Fibroblast of the aortic adventitia (primary cell): Measurements from ENCODE around the gene BCL10. TPM values are rescaled to one million over a fixed set of nuclear protein-coding genes. Genes with fewer than 3 reads are reported as not detected.
"Not testable (repeated sequence)": the region's sequence is repeated elsewhere in the genome, so short reads cannot be mapped to it uniquely, and the experiment has no call there.

Experiments used
- DNase-seq: peaks from one replicate; pipeline ENCODE4 v3.0.0-alpha.2; 2010; ENCODE audit warnings: low read depth
- H3K4me3 ChIP-seq: 2 replicates; pipeline ENCODE4 v1.5.1; 2011; ENCODE audit warnings: low read depth, mild to moderate bottlenecking, control low read depth, low read length, moderate library complexity
- total RNA-seq: library from RNA; depleted of rRNA; stranded (reverse); fragments of >200 nt; gene quantifications from 2 replicates; pipeline ENCODE4 v1.2.3, GENCODE V29; 2012; ENCODE audit warnings: low replicate concordance
- TF ChIP-seq, protein P1 (sequence below): IDR thresholded peaks from 2 replicates; pipeline ENCODE4 v1.5.1; 2011; ENCODE audit warnings: mild to moderate bottlenecking, low read length, control low read depth, inconsistent platforms; ENCODE audit not compliant: insufficient read depth

BCL10 gene
- total RNA-seq, 1 donor: 44.7 TPM

DNA sequence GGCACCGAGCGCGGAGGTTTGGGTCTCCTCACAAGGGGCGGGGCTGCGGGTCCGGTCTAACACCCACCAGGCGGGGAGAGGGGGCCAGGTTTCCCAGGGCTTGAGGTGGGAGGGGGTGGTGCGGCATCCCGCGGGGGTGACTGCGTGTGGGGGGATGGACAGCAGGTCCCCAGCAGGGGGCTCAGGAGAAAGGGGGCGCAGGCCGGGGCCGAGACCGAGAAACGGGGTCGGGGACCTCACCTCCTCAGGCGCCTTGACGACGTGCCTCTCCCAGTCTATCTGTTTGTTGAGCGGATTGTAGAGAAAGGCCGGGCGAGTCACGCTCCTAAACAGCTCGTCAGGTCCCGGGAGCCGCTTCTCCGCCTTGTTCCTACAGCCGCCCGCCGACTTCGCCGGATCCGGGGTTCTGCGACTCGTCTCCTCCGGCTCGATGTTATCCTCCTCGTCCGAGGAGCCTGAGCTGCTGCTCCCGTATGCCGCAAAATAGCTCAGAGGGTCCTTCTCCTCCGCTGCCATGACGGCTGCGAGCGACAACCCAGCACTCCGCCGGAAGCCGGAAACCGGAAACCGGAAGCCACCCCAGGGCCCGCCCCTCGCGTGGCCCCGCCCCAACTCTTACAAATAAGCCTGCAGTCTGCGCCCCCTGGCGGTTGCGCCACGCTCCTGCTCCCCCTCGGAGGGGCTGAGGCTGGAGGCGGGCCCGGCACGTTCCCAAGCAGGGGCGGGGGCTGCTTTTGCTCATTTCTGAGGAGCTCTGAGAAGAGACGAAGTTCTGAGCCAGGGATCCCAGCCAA, 17.1 kb downstream of the BCL10 start, which contains the start of gene C1orf52:
Gene C1orf52 (minus strand): TSS at position 545 of the 794 bp plus-strand sequence. CDS start 29 bp downstream, at position 516.
- peak; percentile 89 for DNase-seq

DNA sequence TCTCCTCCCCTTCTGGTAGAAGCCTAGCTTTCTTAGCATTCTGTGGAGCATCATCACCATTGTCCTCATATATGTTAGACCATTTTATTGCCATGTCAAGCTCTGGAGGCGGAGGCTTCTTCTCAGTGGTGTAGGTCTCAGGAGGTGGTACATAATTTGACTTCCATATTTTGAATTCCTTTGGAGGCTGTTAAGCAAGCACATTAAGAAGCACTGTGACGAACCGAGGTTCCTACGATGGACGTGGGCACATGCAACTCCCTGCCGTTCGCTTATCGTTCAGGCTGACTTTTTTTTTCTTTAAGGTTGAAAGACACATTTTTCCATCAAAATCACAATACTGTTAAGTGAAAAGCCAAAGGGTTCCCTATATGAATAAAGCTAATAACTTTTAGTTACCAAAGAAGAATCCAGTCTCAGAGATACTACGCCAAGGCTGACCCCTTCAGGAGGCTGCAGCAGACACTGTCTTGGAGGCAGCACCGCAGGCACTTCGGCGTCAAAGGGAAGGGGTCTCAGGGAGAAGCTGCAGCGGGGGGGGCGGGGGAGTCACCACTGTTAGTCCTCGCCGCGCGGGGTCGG, 17.8 kb downstream of the BCL10 start:
- DNase-seq: peak; percentile 29
- peak overlapping the region; percentile 93 for H3K4me3 ChIP-seq
- TF ChIP-seq, protein P1, sequence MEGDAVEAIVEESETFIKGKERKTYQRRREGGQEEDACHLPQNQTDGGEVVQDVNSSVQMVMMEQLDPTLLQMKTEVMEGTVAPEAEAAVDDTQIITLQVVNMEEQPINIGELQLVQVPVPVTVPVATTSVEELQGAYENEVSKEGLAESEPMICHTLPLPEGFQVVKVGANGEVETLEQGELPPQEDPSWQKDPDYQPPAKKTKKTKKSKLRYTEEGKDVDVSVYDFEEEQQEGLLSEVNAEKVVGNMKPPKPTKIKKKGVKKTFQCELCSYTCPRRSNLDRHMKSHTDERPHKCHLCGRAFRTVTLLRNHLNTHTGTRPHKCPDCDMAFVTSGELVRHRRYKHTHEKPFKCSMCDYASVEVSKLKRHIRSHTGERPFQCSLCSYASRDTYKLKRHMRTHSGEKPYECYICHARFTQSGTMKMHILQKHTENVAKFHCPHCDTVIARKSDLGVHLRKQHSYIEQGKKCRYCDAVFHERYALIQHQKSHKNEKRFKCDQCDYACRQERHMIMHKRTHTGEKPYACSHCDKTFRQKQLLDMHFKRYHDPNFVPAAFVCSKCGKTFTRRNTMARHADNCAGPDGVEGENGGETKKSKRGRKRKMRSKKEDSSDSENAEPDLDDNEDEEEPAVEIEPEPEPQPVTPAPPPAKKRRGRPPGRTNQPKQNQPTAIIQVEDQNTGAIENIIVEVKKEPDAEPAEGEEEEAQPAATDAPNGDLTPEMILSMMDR: no peak

More for the DNA sequence above, 17.1 kb downstream of the BCL10 start, which contains the start of gene C1orf52:
- H3K4me3 ChIP-seq: peak within 1 kb of the TSS; percentile 93
- TF ChIP-seq, protein P1: peak; percentile 93

DNA sequence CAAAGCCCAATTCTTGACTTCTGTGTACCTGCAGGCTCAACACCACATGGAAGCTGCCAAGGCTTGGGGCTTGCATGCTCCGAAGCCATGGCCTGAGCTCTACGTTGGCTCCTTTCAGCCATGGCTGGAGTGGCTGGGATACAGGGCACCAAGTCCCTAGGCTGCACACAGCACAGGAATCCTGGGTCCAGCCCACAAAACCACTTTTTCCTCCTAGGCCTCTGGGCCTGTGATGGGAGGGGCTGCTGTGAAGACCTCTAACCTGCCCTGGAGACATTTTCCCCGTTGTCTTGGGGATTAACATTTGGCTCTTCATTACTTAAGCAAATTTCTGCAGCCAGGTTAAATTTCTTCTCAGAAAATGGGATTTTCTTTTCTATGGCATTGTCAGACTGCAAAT, 27.4 kb downstream of the BCL10 start:
- H3K4me3 ChIP-seq, DNase-seq: not testable (repeated sequence)

DNA sequence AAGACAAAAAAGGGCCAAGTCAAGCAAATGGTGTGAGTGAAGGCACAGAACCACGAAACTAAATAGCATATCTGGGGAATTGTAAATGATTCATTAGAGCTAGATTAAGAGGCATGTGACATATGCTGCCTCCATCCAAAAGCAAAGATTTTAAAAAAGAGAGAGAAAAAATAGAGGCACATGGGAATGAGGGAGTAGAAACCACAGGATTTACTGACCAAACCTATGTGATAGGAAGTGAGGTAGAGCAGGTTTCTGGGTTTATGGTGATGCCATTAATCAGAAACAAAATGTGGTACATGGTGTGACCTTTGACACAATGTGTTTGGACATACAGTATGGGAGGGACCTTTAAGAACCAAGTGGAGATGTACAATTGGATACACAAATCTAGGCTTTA, 30.5 kb downstream of the BCL10 start:
- TF ChIP-seq, protein P1: no peak
- no peak overlapping the region for H3K4me3 ChIP-seq
- DNase-seq: no peak

DNA sequence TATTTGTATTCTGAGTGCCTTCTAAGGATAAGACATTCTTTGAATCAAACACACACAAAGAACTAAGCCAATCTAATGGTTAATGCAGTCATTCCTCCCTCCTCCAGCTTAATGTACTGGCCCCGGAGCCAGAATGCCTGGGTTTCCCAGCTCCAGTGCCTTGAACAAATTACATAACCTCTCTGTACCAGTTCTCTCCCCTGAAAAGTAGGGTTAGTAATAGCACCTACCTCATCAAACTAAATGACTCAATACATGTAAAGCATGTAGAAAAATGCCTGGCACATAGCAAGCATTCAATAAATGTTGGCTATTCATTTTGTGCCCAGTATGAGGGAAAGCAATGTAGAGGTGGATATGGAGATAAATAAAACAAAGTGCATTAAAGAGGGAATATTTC, 31.0 kb downstream of the BCL10 start:
- TF ChIP-seq, protein P1: no peak
- peak; percentile 20 for DNase-seq
- no peak overlapping the region for H3K4me3 ChIP-seq

DNA sequence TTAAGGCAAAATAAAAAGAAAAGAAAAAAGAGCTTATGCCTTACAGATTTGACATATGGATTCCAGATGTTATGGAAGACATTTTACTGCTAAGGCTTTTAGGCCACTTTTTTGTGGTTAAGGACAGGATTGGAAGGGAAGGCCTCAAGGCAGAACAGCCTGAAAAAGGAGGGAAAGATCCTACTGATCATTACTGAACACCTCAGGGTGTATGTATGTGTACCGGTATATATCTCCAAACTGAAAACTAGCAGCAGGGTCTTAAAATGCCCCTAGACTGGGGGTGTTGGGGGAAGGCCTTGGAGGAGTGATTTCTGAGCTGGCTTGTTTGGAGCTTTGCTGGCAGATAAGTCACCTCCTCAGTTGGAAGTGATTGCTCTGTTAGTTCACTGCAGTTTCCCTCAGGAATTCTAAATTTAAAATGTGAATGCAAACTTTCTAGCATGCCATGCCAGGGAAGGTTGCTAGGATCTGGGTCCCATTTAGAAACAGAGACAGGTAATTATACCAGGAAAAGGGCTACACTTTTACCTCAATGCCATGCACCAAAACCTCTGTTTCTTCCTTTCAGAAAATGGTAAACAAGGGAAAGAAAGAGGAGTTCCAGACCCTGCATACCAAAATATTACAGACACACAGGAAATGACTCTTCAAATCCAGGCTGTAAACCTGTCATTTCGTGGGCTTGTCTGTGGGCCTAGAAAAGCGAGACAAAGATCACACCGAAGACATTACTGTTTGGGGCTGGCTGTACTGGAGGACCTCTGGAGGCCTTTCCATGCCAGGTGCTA, 32.0 kb downstream of the BCL10 start:
- TF ChIP-seq, protein P1: no peak
- peak; percentile 31 for DNase-seq
- no peak overlapping the region for H3K4me3 ChIP-seq

DNA sequence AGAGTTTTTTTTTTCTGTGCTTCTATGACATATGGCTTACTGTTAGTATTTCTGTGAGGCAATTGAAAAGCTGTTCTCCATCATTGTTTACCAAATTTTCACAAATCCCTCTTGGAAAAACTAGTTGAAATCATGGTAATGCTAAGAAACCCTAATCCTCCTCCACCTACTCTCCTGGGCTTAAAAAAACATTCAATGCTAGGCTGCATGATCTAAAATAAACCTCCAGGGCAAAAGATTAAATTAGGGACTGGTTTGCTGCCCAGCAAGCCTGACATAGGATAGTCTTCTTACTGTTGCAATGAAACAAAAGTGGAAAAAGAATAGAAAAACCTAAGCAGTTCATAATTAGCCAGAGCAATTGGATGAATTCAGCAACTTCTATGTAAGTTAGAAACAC, 33.1 kb downstream of the BCL10 start:
- H3K4me3 ChIP-seq: no peak overlapping the region
- DNase-seq: no peak
- TF ChIP-seq, protein P1: no peak
